GM06990 (cell line): Measurements from ENCODE around the gene PIMREG.

Experiments used
- DNase-seq: peaks from one replicate; pipeline ENCODE4 v3.0.0-alpha.2; 2011; ENCODE audit not compliant: insufficient read length; ENCODE audit errors: extremely low read depth
- H3K27me3 ChIP-seq: replicated peaks from 2 replicates; pipeline ENCODE4 v1.6.0; 2011; ENCODE audit warnings: low read length; ENCODE audit not compliant: control insufficient read depth, insufficient read depth
- H3K36me3 ChIP-seq: 2 replicates; pipeline ENCODE4 v1.5.1; 2011; ENCODE audit warnings: low read length; ENCODE audit not compliant: control insufficient read depth, insufficient read depth
- H3K4me3 ChIP-seq: replicated peaks from 2 replicates; pipeline ENCODE4 v1.5.1; 2011; ENCODE audit warnings: low read depth, mild to moderate bottlenecking, control low read depth, low read length
- TF ChIP-seq, protein P1 (sequence below): IDR thresholded peaks from 2 replicates; pipeline ENCODE4 v1.5.1; 2011; ENCODE audit warnings: low read length, control low read depth, mild to moderate bottlenecking, inconsistent platforms; ENCODE audit not compliant: insufficient read depth, poor library complexity, severe bottlenecking

PIMREG gene

DNA sequence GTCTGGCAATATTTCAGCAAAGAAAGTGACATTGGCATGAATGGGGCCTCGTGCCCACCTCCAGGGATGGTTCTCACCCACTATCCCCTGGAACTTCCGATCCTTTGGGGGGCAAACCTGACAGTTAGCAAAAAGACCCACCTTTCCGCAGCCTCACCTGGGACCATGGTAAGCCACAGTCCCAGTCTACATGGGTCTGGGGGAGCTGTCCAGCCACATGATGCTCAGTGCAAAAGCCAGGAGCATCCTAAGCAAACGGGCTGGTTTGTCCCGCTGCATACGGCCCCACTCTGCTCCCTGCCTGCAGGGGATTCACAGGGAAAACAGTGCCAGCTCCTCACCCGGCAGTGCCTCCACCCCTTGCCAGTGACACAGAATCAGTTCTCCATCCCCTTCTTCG lies 28.6 kb upstream of the PIMREG start:
- H3K27me3 ChIP-seq: no peaks in the 10 kb centered on the region; the same call in none of the 2 replicates
- no peak overlapping the region for H3K4me3 ChIP-seq
- H3K36me3 ChIP-seq: no peaks in the 10 kb centered on the region
- no peak for DNase-seq
- TF ChIP-seq, protein P1, sequence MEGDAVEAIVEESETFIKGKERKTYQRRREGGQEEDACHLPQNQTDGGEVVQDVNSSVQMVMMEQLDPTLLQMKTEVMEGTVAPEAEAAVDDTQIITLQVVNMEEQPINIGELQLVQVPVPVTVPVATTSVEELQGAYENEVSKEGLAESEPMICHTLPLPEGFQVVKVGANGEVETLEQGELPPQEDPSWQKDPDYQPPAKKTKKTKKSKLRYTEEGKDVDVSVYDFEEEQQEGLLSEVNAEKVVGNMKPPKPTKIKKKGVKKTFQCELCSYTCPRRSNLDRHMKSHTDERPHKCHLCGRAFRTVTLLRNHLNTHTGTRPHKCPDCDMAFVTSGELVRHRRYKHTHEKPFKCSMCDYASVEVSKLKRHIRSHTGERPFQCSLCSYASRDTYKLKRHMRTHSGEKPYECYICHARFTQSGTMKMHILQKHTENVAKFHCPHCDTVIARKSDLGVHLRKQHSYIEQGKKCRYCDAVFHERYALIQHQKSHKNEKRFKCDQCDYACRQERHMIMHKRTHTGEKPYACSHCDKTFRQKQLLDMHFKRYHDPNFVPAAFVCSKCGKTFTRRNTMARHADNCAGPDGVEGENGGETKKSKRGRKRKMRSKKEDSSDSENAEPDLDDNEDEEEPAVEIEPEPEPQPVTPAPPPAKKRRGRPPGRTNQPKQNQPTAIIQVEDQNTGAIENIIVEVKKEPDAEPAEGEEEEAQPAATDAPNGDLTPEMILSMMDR: no peak

- H3K27me3 ChIP-seq: no peaks in the 10 kb centered on the region; the same call in none of the 2 replicates
- H3K36me3 ChIP-seq: no peaks in the 10 kb centered on the region
- H3K4me3 ChIP-seq: no peak overlapping the region
- TF ChIP-seq, protein P1: no peak
- DNase-seq: no peak
Observed at GRCh38 chr17:6420173-6420641, 24.0 kb upstream of the PIMREG start.

DNA sequence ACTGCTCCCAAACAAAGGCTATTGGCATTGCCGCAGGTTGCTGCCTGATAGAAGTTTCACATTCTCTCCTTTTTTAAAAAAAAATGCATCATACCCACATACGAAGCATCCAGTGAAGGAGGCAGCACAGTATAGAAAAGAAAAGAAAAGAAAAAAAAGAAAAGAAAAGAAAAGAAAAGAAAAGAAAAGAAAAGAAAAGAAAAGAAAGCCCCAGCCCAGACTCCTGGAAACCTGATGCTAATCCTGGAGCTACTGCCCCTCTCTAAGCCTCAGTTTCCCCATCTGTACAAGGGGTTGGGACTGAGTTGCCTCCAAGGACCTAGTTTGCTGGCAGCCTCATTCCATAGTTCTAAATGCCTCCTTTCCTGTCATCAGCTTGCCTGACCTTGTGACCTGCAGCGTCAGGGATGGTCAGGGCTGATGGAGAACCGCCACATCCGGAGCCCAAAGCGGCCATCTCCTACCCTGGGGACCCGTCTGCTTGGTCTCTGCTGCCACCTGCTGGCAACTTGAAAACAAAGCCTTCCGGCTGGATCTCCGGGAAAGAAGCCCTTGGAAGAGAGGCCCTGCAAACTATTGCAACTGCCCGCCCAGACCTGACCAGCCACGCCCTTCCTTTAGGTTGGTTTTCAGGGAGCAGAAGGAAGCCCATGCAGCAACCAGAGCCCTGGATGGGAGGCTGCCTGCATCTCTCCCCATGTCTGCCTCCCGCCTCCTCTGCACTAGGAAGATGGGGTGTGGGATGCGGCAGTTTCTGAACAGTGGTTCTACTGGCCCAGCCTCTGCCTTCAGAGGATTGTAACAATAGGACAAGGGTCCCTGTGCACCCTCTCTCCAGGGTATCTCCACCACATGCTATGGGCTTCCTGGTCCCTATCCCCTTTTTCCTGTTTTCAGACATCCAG lies 22.3 kb upstream of the PIMREG start:
- Histone ChIP-seq H3K36me3 (no peaks in the 10 kb centered on the region), H3K27me3 (no peaks in the 10 kb centered on the region; the same call in none of the 2 replicates), H3K4me3 (no peak overlapping the region)
- TF ChIP-seq, protein P1: peak; percentile 84
- no peak for DNase-seq

DNA sequence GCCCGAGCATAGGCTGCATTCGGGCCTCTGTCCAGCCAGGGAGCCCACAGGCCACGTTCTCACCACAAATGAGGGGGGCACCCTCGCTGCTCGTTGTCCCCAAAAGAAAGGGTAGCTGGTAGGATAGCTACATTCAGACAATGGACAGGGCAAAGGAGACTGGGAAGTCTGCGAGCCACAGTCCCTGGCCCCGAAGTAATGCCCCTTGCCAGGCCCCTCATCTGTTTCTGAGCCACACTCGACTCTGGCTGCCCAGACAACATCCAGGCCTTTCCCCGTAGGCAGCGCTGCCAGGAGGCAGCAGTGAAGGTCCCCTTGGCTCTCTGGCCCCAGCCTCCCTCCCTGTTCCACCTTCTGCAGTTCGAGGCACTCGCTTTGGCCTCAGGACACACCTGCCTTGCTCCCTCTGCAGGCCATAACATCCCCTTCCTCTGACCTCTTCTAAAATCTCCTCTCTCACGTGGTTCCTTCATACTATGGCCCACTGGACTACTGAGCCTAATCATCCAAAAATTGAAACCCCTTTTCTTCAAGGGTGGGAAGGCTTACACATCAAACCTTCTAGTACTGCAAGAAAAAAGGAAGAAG lies 21.5 kb upstream of the PIMREG start:
- TF ChIP-seq, protein P1: no peak
- no peak overlapping the region for H3K4me3 ChIP-seq
- no peak for DNase-seq
- H3K36me3 ChIP-seq: no peaks in the 10 kb centered on the region
- no peaks in the 10 kb centered on the region; the same call in 1 of the 2 replicates for H3K27me3 ChIP-seq

GRCh38 chr17:6423931-6424330 lies 20.3 kb upstream of the PIMREG start:
- H3K4me3 ChIP-seq: no peak overlapping the region

More at GRCh38 chr17:6423931-6424330, 20.3 kb upstream of the PIMREG start:
- H3K27me3 ChIP-seq: no peaks in the 10 kb centered on the region; the same call in 1 of the 2 replicates
- H3K36me3 ChIP-seq: no peaks in the 10 kb centered on the region
- no peak for DNase-seq
- TF ChIP-seq, protein P1: no peak
